Natural killer cell (primary cell): ENCODE results near the gene RILPL2. TPM values are rescaled to one million over a fixed set of nuclear protein-coding genes. Genes with fewer than 3 reads are reported as not detected.
"Not testable (repeated sequence)": the region's sequence is repeated elsewhere in the genome, so short reads cannot be mapped to it uniquely, and the experiment has no call there.

ENCODE experiments used
- ATAC-seq, 3 donors: fragments of 150-1000 bp in 2 of 3; fragments of 200-7000 bp in 1 of 3; cut with Tn5 transposase; 1 replicate in 1 of 3; 2 replicates in 2 of 3; pipeline ENCODE4 v1.10.0; 2021; ENCODE audit warnings: mild to moderate bottlenecking in 2 of 3, moderate library complexity in 2 of 3
- DNase-seq, 2 donors: peaks; one replicate each; pipeline versions ENCODE4 v3.0.0 to v3.0.0-alpha.2; 2013 to 2021; ENCODE audit warnings: mixed read lengths in 1 of 2
- H3K27ac ChIP-seq: one replicate; pipeline ENCODE4 v1.5.1; 2013; ENCODE audit warnings: mild to moderate bottlenecking, low read length
- H3K27me3 ChIP-seq: one replicate; pipeline ENCODE4 v1.6.1; 2013; ENCODE audit warnings: low read length; ENCODE audit not compliant: control insufficient read depth, insufficient read depth
- H3K36me3 ChIP-seq: one replicate; pipeline ENCODE4 v1.6.1; 2013; ENCODE audit warnings: low read length; ENCODE audit not compliant: control insufficient read depth, insufficient read depth
- H3K4me1 ChIP-seq: one replicate; pipeline ENCODE4 v1.6.1; 2013; ENCODE audit warnings: low read length; ENCODE audit not compliant: control insufficient read depth, insufficient read depth
- H3K4me3 ChIP-seq: one replicate; pipeline ENCODE4 v1.5.1; 2013; ENCODE audit warnings: low read length
- H3K9me3 ChIP-seq: one replicate; pipeline ENCODE4 v1.6.1; 2013; ENCODE audit warnings: low read length; ENCODE audit not compliant: control insufficient read depth, insufficient read depth
- H3K27ac Mint-ChIP-seq, 2 donors: one replicate each; pipeline ENCODE4 v1.8.0; 2022; ENCODE audit warnings: mild to moderate bottlenecking in 2 of 2, mixed read lengths in 2 of 2, moderate library complexity in 1 of 2
- H3K27me3 Mint-ChIP-seq, 2 donors: one replicate each; pipeline ENCODE4 v1.8.0; 2022; ENCODE audit warnings: low read depth in 2 of 2, mixed read lengths in 2 of 2
- H3K36me3 Mint-ChIP-seq: one replicate; pipeline ENCODE4 v1.8.0; 2022; ENCODE audit warnings: mixed read lengths
- H3K4me1 Mint-ChIP-seq, 2 donors: one replicate each; pipeline ENCODE4 v1.8.0; 2022; ENCODE audit warnings: mixed read lengths in 2 of 2
- H3K4me3 Mint-ChIP-seq: one replicate; pipeline ENCODE4 v1.8.0; 2022; ENCODE audit warnings: mild to moderate bottlenecking, moderate library complexity, mixed read lengths
- H3K9me3 Mint-ChIP-seq, 2 donors: one replicate each; pipeline ENCODE4 v1.8.0; 2022; ENCODE audit warnings: mixed read lengths in 2 of 2
- WGBS: methylation state at CpG from one replicate; pipeline ENCODE4 v1.1.7; 2013; ENCODE audit warnings: missing lambda C conversion rate; ENCODE audit not compliant: insufficient coverage; 5-methylcytosine and 5-hydroxymethylcytosine counted together
- intact Hi-C: fragments of 100-400 bp; cut with micrococcal nuclease; formaldehyde crosslinking; loops from one replicate; pipeline ENCODE4 v1.14.2; 2022
- total RNA-seq, 4 donors: library from RNA; stranded (reverse); fragments of 120-200 nt in 1 of 4; gene quantifications; one replicate each; pipeline versions ENCODE4 v1.2.3 to v1.2.4, GENCODE V29; 2013 to 2022
- TF ChIP-seq, protein P1 (sequence below): fragments of 200-600 bp; IDR thresholded peaks from one replicate; pipeline ENCODE4 v1.8.0; 2022; ENCODE audit warnings: antibody characterized with exemption

Gene RILPL2
- total RNA-seq, 3 donors from 2014 or later (not counting 1 experiment from before 2014, with no cell fraction given), result 3.6 to 5.5 (median 4.4) TPM

DNA sequence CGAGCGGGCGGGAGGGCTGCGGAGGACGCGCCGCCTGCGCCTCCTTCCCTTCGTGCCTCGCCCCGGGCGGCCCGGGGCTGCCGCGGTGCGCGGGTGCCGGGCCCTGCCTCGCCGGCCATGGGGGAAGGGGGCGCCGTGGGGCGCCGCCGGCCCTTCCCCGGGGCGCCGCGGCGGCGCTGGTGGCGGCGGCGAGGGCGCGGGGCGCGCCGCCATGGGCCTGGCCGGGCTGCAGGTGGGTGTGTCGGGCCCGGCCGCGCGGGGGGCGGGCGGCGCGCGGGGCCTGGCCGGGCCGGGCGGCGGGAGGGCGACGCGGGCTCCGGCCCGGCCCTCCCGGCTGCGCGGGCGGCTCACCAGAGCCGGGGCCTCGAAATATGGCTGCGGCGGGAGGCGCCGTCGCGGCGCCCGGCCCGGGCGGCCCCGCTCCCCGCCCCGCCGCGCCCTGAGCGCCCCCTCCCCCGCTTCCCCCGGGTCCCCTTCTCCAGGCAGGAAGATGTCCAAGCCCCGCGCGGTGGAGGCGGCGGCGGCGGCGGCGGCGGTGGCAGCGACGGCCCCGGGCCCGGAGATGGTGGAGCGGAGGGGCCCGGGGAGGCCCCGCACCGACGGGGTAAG lies 47.4 kb downstream of the RILPL2 start:
- DNase-seq (no peak), ATAC-seq (no peak)
- no peaks in the 10 kb centered on the region for H3K9me3 Mint-ChIP-seq
- TF ChIP-seq, protein P1, sequence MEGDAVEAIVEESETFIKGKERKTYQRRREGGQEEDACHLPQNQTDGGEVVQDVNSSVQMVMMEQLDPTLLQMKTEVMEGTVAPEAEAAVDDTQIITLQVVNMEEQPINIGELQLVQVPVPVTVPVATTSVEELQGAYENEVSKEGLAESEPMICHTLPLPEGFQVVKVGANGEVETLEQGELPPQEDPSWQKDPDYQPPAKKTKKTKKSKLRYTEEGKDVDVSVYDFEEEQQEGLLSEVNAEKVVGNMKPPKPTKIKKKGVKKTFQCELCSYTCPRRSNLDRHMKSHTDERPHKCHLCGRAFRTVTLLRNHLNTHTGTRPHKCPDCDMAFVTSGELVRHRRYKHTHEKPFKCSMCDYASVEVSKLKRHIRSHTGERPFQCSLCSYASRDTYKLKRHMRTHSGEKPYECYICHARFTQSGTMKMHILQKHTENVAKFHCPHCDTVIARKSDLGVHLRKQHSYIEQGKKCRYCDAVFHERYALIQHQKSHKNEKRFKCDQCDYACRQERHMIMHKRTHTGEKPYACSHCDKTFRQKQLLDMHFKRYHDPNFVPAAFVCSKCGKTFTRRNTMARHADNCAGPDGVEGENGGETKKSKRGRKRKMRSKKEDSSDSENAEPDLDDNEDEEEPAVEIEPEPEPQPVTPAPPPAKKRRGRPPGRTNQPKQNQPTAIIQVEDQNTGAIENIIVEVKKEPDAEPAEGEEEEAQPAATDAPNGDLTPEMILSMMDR, result no peak
- Histone ChIP-seq H3K36me3 (peaks cover 14% of the 10 kb centered on the region), H3K27me3 (no peaks in the 10 kb centered on the region), H3K4me1 (peaks cover 47% of the 10 kb centered on the region), H3K9me3 (no peaks in the 10 kb centered on the region), H3K27ac (no peak overlapping the region), H3K4me3 (no peak overlapping the region)
- H3K27ac Mint-ChIP-seq, result no peak overlapping the region
- WGBS, result under 1% methylated on average over 89 of the region's 102 CpGs
- H3K36me3 Mint-ChIP-seq, result no peaks in the 10 kb centered on the region
- peaks cover 31 to 39% of the 10 kb centered on the region in 2 donors for H3K4me1 Mint-ChIP-seq
- no peaks in the 10 kb centered on the region for H3K27me3 Mint-ChIP-seq
- intact Hi-C loops, result loop anchor here (1.0 to 5.0 kb wide), 3 partner anchors 24 to 68 kb away; partner anchors contain the start of genes RILPL2 and SNRNP35
- no peak overlapping the region for H3K4me3 Mint-ChIP-seq

GRCh38 chr12:123388177-123388950 lies 48.1 kb downstream of the RILPL2 start:
- H3K36me3 ChIP-seq, result peaks cover 10% of the 10 kb centered on the region
- H3K27me3 Mint-ChIP-seq, result no peaks in the 10 kb centered on the region
- H3K4me1 Mint-ChIP-seq, result peaks cover 36 to 46% of the 10 kb centered on the region in 2 donors
- under 1% methylated on average over 52 of the region's 52 CpGs for WGBS
- H3K27ac Mint-ChIP-seq, result peak overlapping the region; percentile 80 to 82
- DNase-seq (peak; percentile 68 to 86), ATAC-seq (peak; percentile 64 to 79 (median 71))
- H3K9me3 Mint-ChIP-seq, result no peaks in the 10 kb centered on the region
- H3K36me3 Mint-ChIP-seq, result no peaks in the 10 kb centered on the region
- peak overlapping the region; percentile 88 for H3K27ac ChIP-seq
- intact Hi-C loops, result loop anchor here (1.0 to 5.0 kb wide), 3 partner anchors 23 to 69 kb away; partner anchors contain the start of genes RILPL2 and SNRNP35
- H3K4me1 ChIP-seq, result peaks cover 50% of the 10 kb centered on the region
- peak overlapping the region; percentile 77 for H3K4me3 ChIP-seq
- TF ChIP-seq, protein P1, result no peak
- peak overlapping the region; percentile 85 for H3K4me3 Mint-ChIP-seq
- no peaks in the 10 kb centered on the region for H3K27me3 ChIP-seq
- no peaks in the 10 kb centered on the region for H3K9me3 ChIP-seq

DNA sequence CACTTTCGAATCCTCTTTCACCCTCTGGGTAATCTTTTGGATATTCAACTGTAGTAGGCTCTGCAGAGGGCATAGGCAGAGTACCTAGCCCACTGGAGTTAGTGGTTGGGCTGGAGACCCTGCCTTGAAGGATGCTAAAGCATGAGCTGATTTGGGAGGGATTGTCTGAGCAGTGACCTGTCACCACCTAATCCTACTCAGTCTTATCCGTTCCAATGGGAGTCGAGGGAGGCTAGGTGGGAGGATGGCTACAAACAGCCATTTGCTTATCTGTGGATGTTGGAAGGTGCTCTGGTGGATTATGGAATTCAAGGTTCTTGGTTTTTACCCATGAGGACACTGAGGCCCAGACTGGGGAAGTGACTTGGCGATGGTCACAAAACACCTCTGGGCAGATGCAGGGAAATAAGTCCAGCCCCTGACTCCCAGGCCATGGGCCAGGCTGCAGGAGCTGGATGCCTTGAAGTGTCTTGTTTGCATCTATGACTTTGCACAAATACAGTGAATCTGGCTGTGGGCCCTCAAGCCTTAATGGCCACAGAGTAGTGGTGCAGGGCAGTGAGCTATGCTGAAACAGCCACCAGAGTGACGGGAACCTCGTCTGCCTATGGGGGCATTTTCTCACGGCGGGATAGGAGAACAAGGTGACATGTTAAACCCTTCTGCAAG lies 48.8 kb downstream of the RILPL2 start:
- H3K4me3 Mint-ChIP-seq, result peak overlapping the region; percentile 85
- no peaks in the 10 kb centered on the region for H3K27me3 Mint-ChIP-seq
- Histone ChIP-seq H3K27me3 (no peaks in the 10 kb centered on the region), H3K27ac (peak overlapping the region; percentile 88), H3K9me3 (no peaks in the 10 kb centered on the region), H3K4me1 (peaks cover 52% of the 10 kb centered on the region), H3K4me3 (peak overlapping the region; percentile 77), H3K36me3 (peaks cover 8% of the 10 kb centered on the region)
- H3K9me3 Mint-ChIP-seq, result no peaks in the 10 kb centered on the region
- DNase-seq (no peak), ATAC-seq (no peak)
- peak overlapping the region; percentile 80 to 82 for H3K27ac Mint-ChIP-seq
- WGBS, result 76% methylated on average over 6 of the region's 8 CpGs
- H3K36me3 Mint-ChIP-seq, result no peaks in the 10 kb centered on the region
- peaks cover 34 to 47% of the 10 kb centered on the region in 2 donors for H3K4me1 Mint-ChIP-seq
- intact Hi-C loops, result loop anchor here (1.0 to 5.0 kb wide), 3 partner anchors 22 to 70 kb away; partner anchors contain the start of genes RILPL2 and SNRNP35
- TF ChIP-seq, protein P1, result no peak

GRCh38 chr12:123385536-123385935 lies 50.9 kb downstream of the RILPL2 start:
- ATAC-seq, H3K4me3 Mint-ChIP-seq, H3K36me3 Mint-ChIP-seq, H3K9me3 ChIP-seq, DNase-seq, H3K27me3 ChIP-seq, H3K27ac ChIP-seq, H3K4me3 ChIP-seq, H3K27ac Mint-ChIP-seq, H3K36me3 ChIP-seq, H3K27me3 Mint-ChIP-seq, H3K9me3 Mint-ChIP-seq: not testable (repeated sequence)
- 97% methylated on average over 9 of the region's 9 CpGs for WGBS
- H3K4me1 ChIP-seq, result peaks cover 38% of the 10 kb centered on the region
- H3K4me1 Mint-ChIP-seq, result peaks cover 32% of the 10 kb centered on the region in 2 donors
- intact Hi-C loops, result loop anchor here (5.0 kb wide), 1 partner anchor 72 kb away; the partner anchor contains the start of gene SNRNP35
